OCI-LY3 (cell line): ENCODE measurements around the gene SEPTIN2.
A peak's percentile ranks its signal among the peaks of the same experiment; 100 is the strongest.

Experiments
- H2AFZ ChIP-seq: fragments of 200-600, 300-600 bp; shearing (Covaris generic); 2 replicates; pipeline ENCODE4 v1.6.0; 2014; ENCODE audit warnings: antibody characterized with exemption, low read depth, low read length
- H3K27ac ChIP-seq: fragments of 200-600, 300-600 bp; sonication (generic); 2 replicates; pipeline ENCODE4 v1.5.1; 2014; ENCODE audit warnings: mild to moderate bottlenecking, low read length, moderate library complexity, mixed read lengths
- H3K27me3 ChIP-seq: fragments of 200-600, 300-600 bp; sonication (generic); 2 replicates; pipeline ENCODE4 v1.6.1; 2014; ENCODE audit warnings: low read depth, low read length, mixed read lengths
- H3K36me3 ChIP-seq: fragments of 200-600, 300-600 bp; sonication (generic); replicated peaks from 2 replicates; pipeline ENCODE3; 2014; ENCODE audit warnings: low read depth, low read length, mixed read lengths
- H3K4me1 ChIP-seq: fragments of 300-600, 200-600 bp; sonication (generic); 2 replicates; pipeline ENCODE4 v1.6.1; 2014; ENCODE audit warnings: low read length, mixed read lengths
- H3K4me2 ChIP-seq: fragments of 200-600, 300-600 bp; sonication (generic); 2 replicates; pipeline ENCODE4 v1.6.1; 2014; ENCODE audit warnings: low read length, mixed read lengths
- H3K4me3 ChIP-seq: fragments of 300-600, 200-600 bp; sonication (generic); 2 replicates; pipeline ENCODE4 v1.5.1; 2014; ENCODE audit warnings: antibody characterized with exemption, mild to moderate bottlenecking, low read length, moderate library complexity
- H3K79me2 ChIP-seq: fragments of 300-600, 200-600 bp; shearing (Covaris generic); 2 replicates; pipeline ENCODE4 v1.6.1; 2014; ENCODE audit warnings: mild to moderate bottlenecking, low read length, mixed read lengths
- H3K9ac ChIP-seq: fragments of 300-600, 200-600 bp; shearing (Covaris generic); 2 replicates; pipeline ENCODE4 v1.6.0; 2014; ENCODE audit warnings: mild to moderate bottlenecking, low read length, moderate library complexity
- H3K9me3 ChIP-seq: fragments of 200-600, 300-600 bp; shearing (Covaris generic); 2 replicates; pipeline ENCODE4 v1.6.1; 2014; ENCODE audit warnings: low read length, mixed read lengths; ENCODE audit not compliant: insufficient read depth
- H4K20me1 ChIP-seq: fragments of 200-600, 300-600 bp; sonication (generic); 2 replicates; pipeline ENCODE4 v1.6.1; 2016; ENCODE audit warnings: low read length, mixed read lengths; ENCODE audit not compliant: insufficient read depth
- CTCF ChIP-seq: fragments of 200-600, 300-600 bp; sonication (generic); IDR thresholded peaks from 2 replicates; pipeline ENCODE4 v1.5.1; 2014; ENCODE audit warnings: antibody characterized with exemption, low read length, low read depth
- EZH2phosphoT487 ChIP-seq: fragments of 200-600 bp; shearing (Covaris generic); IDR thresholded peaks from 2 replicates; pipeline ENCODE4 v1.6.1; 2018; ENCODE audit warnings: antibody characterized with exemption, mixed run types, low read depth

The SEPTIN2 gene

DNA sequence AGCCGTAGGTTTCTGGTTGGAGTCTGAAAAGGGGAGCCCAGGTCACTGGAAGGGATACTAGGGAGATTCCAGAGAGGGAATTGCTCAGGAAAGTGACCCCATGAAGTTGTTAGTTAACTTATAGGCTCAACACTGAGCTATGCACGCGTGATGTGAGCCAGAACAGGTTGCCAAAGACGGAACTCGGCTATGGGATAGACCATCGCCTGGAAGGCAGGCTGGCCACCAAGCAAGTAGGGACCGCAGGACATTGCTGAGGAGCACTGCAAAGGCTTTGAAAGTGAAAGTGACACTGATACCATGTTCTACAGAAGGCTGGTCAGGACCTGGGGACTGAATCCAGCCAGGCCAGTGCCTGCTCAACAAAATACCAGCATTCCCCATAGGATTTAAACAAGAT is 47.7 kb downstream of the SEPTIN2 start:
- Histone ChIP-seq H3K9me3 (no peaks in the 10 kb centered on the region), H4K20me1 (peaks cover 70% of the 10 kb centered on the region), H3K36me3 (peaks cover 4% of the 10 kb centered on the region), H3K4me1 (peaks cover 52% of the 10 kb centered on the region), H3K9ac (no peak overlapping the region), H3K4me2 (peak overlapping the region; percentile 3; the same call in 1 of the 2 replicates), H3K27ac (no peak overlapping the region), H2AFZ (no peak overlapping the region), H3K27me3 (no peaks in the 10 kb centered on the region), H3K4me3 (no peak overlapping the region), H3K79me2 (peaks cover 94% of the 10 kb centered on the region)
- TF ChIP-seq CTCF, result no peak
- no peak for TF ChIP-seq EZH2phosphoT487

DNA sequence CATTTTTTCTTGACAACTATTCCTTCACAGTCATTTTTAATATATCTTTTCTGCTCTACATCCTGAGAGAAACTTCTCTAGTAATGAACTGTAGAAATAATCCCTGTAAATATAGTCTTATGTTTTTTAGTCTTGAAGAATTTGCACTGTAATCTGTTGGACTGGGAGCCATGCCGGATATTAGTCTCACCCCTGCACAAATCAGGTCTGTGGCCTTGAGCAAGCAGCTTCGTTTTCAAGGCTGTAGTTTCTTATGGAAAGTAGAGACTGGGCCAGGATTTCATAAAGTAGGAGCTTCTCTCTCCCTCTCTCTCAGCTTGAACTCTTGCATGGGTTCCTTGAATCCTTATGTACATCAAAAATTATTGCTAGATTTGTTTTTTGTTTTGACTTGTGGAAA is 49.1 kb downstream of the SEPTIN2 start:
- Histone ChIP-seq H3K9me3 (no peaks in the 10 kb centered on the region), H3K36me3 (peaks cover 4% of the 10 kb centered on the region), H3K27me3 (no peaks in the 10 kb centered on the region), H4K20me1 (peaks cover 59% of the 10 kb centered on the region), H3K4me2 (no peak overlapping the region), H3K79me2 (peaks cover 94% of the 10 kb centered on the region), H3K27ac (no peak overlapping the region), H2AFZ (no peak overlapping the region), H3K9ac (no peak overlapping the region), H3K4me1 (peaks cover 48% of the 10 kb centered on the region), H3K4me3 (no peak overlapping the region)
- TF ChIP-seq EZH2phosphoT487 (no peak), CTCF (no peak)

GRCh38 chr2:241366678-241367077 is 51.0 kb downstream of the SEPTIN2 start:
- peaks cover 56% of the 10 kb centered on the region for H4K20me1 ChIP-seq
- H3K4me2 ChIP-seq, result peak overlapping the region; percentile 85
- H3K9ac ChIP-seq, result peak overlapping the region; percentile 43
- no peaks in the 10 kb centered on the region for H3K27me3 ChIP-seq
- TF ChIP-seq EZH2phosphoT487 (no peak), CTCF (no peak)
- peak overlapping the region; percentile 80 for H3K27ac ChIP-seq
- peak overlapping the region; percentile 52 for H3K4me3 ChIP-seq
- H3K9me3 ChIP-seq, result no peaks in the 10 kb centered on the region
- no peak overlapping the region for H2AFZ ChIP-seq
- H3K79me2 ChIP-seq, result peaks cover 93% of the 10 kb centered on the region
- peaks cover 48% of the 10 kb centered on the region for H3K4me1 ChIP-seq
- peaks cover 2% of the 10 kb centered on the region for H3K36me3 ChIP-seq

DNA sequence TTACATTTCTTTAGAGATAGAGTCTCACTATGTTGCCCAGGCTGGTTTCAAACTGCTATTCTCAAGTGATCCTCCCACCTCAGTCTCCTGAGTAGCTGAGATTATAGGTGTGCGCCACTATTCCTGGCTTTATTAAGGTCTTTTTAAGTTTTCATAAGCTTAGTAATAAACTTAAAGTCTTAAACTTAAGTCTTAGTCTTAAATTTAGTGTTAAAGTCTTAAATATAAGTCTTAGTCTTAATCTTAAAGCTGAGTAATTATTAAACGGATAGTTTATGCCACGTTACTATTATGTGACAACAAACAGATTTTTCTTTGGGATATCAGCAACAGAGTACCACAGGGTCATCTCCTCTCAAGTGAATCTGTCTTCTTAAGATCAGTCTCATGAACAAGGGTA is 52.9 kb downstream of the SEPTIN2 start:
- TF ChIP-seq EZH2phosphoT487 (no peak), CTCF (no peak)
- Histone ChIP-seq H4K20me1 (peaks cover 45% of the 10 kb centered on the region), H3K27me3 (no peaks in the 10 kb centered on the region), H3K9me3 (no peaks in the 10 kb centered on the region), H3K4me2 (0 out of 2 replicates have a peak overlapping the region, but pooled peaks have one; percentile 1), H2AFZ (no peak overlapping the region), H3K4me1 (peaks cover 44% of the 10 kb centered on the region), H3K27ac (no peak overlapping the region), H3K4me3 (no peak overlapping the region), H3K36me3 (peaks cover 8% of the 10 kb centered on the region), H3K79me2 (peaks cover 94% of the 10 kb centered on the region), H3K9ac (no peak overlapping the region)
